H1 (cell line): Measurements from ENCODE around the gene LNX2. TPM values are rescaled to one million over a fixed set of nuclear protein-coding genes. Genes with fewer than 3 reads are reported as not detected.

Experiments used
- ATF2 ChIP-seq: IDR thresholded peaks from 2 replicates; pipeline ENCODE4 v1.6.1; 2012; ENCODE audit warnings: low read length, inconsistent platforms
- BACH1 ChIP-seq: IDR thresholded peaks from 2 replicates; pipeline ENCODE4 v1.6.1; 2012; ENCODE audit warnings: low read length, improper control_type of control experiment
- BCL11A ChIP-seq, 2 experiments: IDR thresholded peaks; one replicate each; pipeline ENCODE4 v1.6.1; 2011; ENCODE audit warnings: low read depth in 2 of 2, low read length in 2 of 2, mild to moderate bottlenecking in 2 of 2
- CBX5 ChIP-seq: fragments of 300-800, 300-1000 bp; sonication (generic); IDR thresholded peaks from 2 replicates; pipeline ENCODE4 v1.7.1; 2016; ENCODE audit warnings: antibody characterized with exemption, low read length, low read depth
- CREB1 ChIP-seq: IDR thresholded peaks from 2 replicates; pipeline ENCODE4 v1.6.1; 2012; ENCODE audit warnings: inconsistent platforms
- CTBP2 ChIP-seq: IDR thresholded peaks from 2 replicates; pipeline ENCODE4 v1.7.0; 2011; ENCODE audit warnings: borderline replicate concordance, mild to moderate bottlenecking, moderate library complexity, mixed read lengths, low read length; ENCODE audit not compliant: insufficient read depth, insufficient read length
- EZH2 ChIP-seq: fragments of 200-600 bp; sonication (generic); IDR thresholded peaks from 2 replicates; pipeline ENCODE4 v1.7.1; 2012; ENCODE audit warnings: low read depth, mild to moderate bottlenecking, moderate library complexity, low read length, inconsistent platforms; ENCODE audit not compliant: severe bottlenecking
- GTF2F1 ChIP-seq: IDR thresholded peaks from 2 replicates; pipeline ENCODE4 v1.6.1; 2012; ENCODE audit warnings: low read depth, low read length, improper control_type of control experiment, borderline replicate concordance
- PHF8 ChIP-seq: fragments of 200-600 bp; sonication (generic); conservative IDR thresholded peaks from 2 replicates; pipeline ENCODE4 v1.7.1; 2012; ENCODE audit warnings: low read depth, mild to moderate bottlenecking, inconsistent platforms, low read length, moderate library complexity
- SP2 ChIP-seq: IDR thresholded peaks from 2 replicates; pipeline ENCODE4 v1.6.1; 2012; ENCODE audit warnings: mild to moderate bottlenecking, low read length, inconsistent platforms
- TAF1 ChIP-seq: IDR thresholded peaks from 2 replicates; pipeline ENCODE4 v1.6.1; 2011; ENCODE audit warnings: mild to moderate bottlenecking, low read depth, low read length
- TAF7 ChIP-seq: optimal IDR thresholded peaks from 2 replicates; pipeline ENCODE3; 2011; ENCODE audit warnings: low read depth, mild to moderate bottlenecking, inconsistent platforms, low read length, moderate library complexity, borderline replicate concordance
- TBP ChIP-seq: IDR thresholded peaks from 2 replicates; pipeline ENCODE4 v1.6.1; 2011; ENCODE audit warnings: low read depth, low read length, improper control_type of control experiment
- TCF12 ChIP-seq: IDR thresholded peaks from 2 replicates; pipeline ENCODE4 v1.6.1; 2011; ENCODE audit warnings: low read depth, mild to moderate bottlenecking, low read length
- USF2 ChIP-seq: IDR thresholded peaks from 2 replicates; pipeline ENCODE4 v1.6.1; 2011; ENCODE audit warnings: low read length, improper control_type of control experiment
- YY1 ChIP-seq: IDR thresholded peaks from 2 replicates; pipeline ENCODE4 v1.6.1; 2011; ENCODE audit warnings: low read depth, mild to moderate bottlenecking, low read length
- polyA plus RNA-seq, 7 experiments: library from polyadenylated mRNA; depleted of rRNA in 3 of 7; stranded (reverse) in 5 of 7; unstranded in 2 of 7; fragments of >200 nt in 5 of 7; fragments of 200-250 nt in 2 of 7; gene quantifications; 1 replicate in 5 of 7; 2 replicates in 1 of 7; 4 replicates in 1 of 7; pipeline versions ENCODE4 v1.2.1 to v1.2.3, GENCODE V29; 2011 to 2013; ENCODE audit warnings: missing spikeins in 2 of 7, mixed read lengths in 2 of 7
- total RNA-seq: library from RNA; stranded (reverse); fragmentation: NEBNext Ultra II Directional; extraction: Animal tissue kit (Norgen Biotek cat#: 25700); gene quantifications from 2 replicates; pipeline ENCODE4 v1.2.1, GENCODE V29; 2021
- TF ChIP-seq, protein P1 (sequence below), 3 experiments: IDR thresholded peaks; 1 replicate in 2 of 3; 2 replicates in 1 of 3; pipeline versions ENCODE4 v1.5.1 to v1.6.1; 2011; ENCODE audit warnings: low read length in 3 of 3, mild to moderate bottlenecking in 3 of 3, inconsistent platforms in 2 of 3, low read depth in 1 of 3, moderate library complexity in 1 of 3; ENCODE audit not compliant: insufficient read depth in 1 of 3; ENCODE audit errors: control extremely low read depth in 1 of 3
- TF ChIP-seq, protein P2 (sequence below): IDR thresholded peaks from 2 replicates; pipeline ENCODE4 v1.6.1; 2012; ENCODE audit warnings: inconsistent platforms

LNX2 gene
- total and polyA plus RNA-seq, 2 of the 8 experiments (the other 6 are each of a cell fraction or from before 2014, with no cell fraction given): 6.4 to 13.9 TPM

DNA sequence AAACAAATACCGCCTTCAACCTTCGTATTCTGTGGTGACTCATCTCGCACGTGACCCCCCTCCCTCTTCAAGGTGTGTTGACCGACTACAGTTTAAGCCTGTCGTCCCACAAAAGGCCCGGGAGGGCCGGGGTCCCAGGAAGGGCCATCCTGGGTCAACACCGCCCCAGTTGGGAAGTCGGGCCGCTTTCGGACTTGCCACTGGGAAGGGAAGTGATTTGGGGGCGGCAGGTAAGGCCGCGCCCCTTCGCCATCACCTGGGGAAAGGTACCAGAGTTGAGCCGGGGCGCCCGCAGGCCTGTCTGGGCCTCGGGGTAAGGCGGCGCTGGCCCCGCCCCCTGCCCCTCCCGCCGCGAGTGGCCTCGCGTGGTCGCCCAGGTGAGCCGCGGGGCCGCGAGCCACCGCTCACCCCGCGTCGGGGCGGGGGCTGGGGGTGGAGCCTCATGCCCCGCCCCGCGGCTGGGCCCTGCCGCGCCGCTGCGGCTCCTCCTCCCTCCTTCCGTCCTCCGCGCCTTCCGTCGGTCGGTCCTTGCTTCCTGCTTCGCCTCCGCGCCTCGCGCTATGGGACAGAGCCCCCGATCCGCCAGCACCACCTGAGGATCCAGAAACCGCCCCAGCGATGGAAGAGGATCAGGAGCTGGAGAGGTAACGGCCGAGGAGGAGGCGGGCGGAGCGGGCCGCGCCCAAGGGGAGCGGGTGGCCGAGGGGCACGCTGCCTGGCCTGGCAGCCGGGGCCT, 1.2 kb upstream of the LNX2 start, which contains the start of gene POLR1D (continued):
- TF ChIP-seq, protein P1, sequence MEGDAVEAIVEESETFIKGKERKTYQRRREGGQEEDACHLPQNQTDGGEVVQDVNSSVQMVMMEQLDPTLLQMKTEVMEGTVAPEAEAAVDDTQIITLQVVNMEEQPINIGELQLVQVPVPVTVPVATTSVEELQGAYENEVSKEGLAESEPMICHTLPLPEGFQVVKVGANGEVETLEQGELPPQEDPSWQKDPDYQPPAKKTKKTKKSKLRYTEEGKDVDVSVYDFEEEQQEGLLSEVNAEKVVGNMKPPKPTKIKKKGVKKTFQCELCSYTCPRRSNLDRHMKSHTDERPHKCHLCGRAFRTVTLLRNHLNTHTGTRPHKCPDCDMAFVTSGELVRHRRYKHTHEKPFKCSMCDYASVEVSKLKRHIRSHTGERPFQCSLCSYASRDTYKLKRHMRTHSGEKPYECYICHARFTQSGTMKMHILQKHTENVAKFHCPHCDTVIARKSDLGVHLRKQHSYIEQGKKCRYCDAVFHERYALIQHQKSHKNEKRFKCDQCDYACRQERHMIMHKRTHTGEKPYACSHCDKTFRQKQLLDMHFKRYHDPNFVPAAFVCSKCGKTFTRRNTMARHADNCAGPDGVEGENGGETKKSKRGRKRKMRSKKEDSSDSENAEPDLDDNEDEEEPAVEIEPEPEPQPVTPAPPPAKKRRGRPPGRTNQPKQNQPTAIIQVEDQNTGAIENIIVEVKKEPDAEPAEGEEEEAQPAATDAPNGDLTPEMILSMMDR (IDR thresholded peaks at IDR 0.05; ENCODE audit: control extremely low read depth in 1 of 3, insufficient read depth in 1 of 3, low read depth in 1 of 3, low read length in 3 of 3): no peak
- TF ChIP-seq CTBP2 (no peak), TAF1 (peak; percentile 56; the same call in 1 of the 2 replicates), BACH1 (peak; percentile 49), TAF7 (peak; percentile 50), EZH2 (no peak), YY1 (no peak), GTF2F1 (0 out of 2 replicates have a peak, but pooled peaks have one; percentile 32), CREB1 (no peak), TCF12 (no peak), ATF2 (no peak), SP2 (no peak), USF2 (peak; percentile 53; the same call in 1 of the 2 replicates), PHF8 (peak; percentile 66), TBP (peak; percentile 62), BCL11A (IDR thresholded peaks at IDR 0.05; ENCODE audit: low read depth in 2 of 2, low read length in 2 of 2) (no peak), CBX5 (no peak)
- TF ChIP-seq, protein P2, sequence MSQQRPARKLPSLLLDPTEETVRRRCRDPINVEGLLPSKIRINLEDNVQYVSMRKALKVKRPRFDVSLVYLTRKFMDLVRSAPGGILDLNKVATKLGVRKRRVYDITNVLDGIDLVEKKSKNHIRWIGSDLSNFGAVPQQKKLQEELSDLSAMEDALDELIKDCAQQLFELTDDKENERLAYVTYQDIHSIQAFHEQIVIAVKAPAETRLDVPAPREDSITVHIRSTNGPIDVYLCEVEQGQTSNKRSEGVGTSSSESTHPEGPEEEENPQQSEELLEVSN: peak; percentile 45
